Spleen (tissue), 11 donors: ENCODE data around the gene C11orf65. TPM values are rescaled to one million over a fixed set of nuclear protein-coding genes. Genes with fewer than 3 reads are reported as not detected.

Source experiments
- DNase-seq: peaks from one replicate; pipeline ENCODE4 v3.0.0-alpha.2; 2020
- H3K27ac ChIP-seq, 8 donors: fragments of 200-600 bp; sonication (generic) in 7 of 8; 1 replicate in 4 of 8; 2 replicates in 4 of 8; pipeline versions ENCODE4 v1.5.0 to v1.8.0; 2016 to 2021; ENCODE audit warnings: inconsistent platforms in 4 of 8, mild to moderate bottlenecking in 4 of 8, moderate library complexity in 1 of 8
- H3K27me3 ChIP-seq, 7 donors: fragments of 200-600 bp; sonication (generic) in 6 of 7; replicated peaks in 1 of 7; 1 replicate in 4 of 7; 2 replicates in 3 of 7; pipeline versions ENCODE4 v1.5.0 to v1.8.0; 2016 to 2021; ENCODE audit warnings: inconsistent platforms in 3 of 7, mild to moderate bottlenecking in 1 of 7
- H3K36me3 ChIP-seq, 6 donors: fragments of 200-600 bp; sonication (generic) in 5 of 6; 1 replicate in 4 of 6; 2 replicates in 2 of 6; pipeline versions ENCODE4 v1.5.0 to v1.8.0; 2016 to 2021; ENCODE audit warnings: inconsistent platforms in 2 of 6
- H3K4me1 ChIP-seq, 6 donors: fragments of 200-600 bp; sonication (generic) in 5 of 6; 1 replicate in 3 of 6; 2 replicates in 3 of 6; pipeline versions ENCODE4 v1.5.0 to v1.8.0; 2016 to 2021; ENCODE audit warnings: inconsistent platforms in 3 of 6
- H3K4me3 ChIP-seq, 8 donors: fragments of 200-600 bp; sonication (generic) in 7 of 8; 1 replicate in 4 of 8; 2 replicates in 4 of 8; pipeline versions ENCODE4 v1.5.0 to v1.8.0; 2016 to 2021; ENCODE audit warnings: inconsistent platforms in 4 of 8, mild to moderate bottlenecking in 4 of 8, moderate library complexity in 2 of 8
- H3K9me3 ChIP-seq, 8 donors: fragments of 200-600 bp; sonication (generic) in 7 of 8; 1 replicate in 4 of 8; 2 replicates in 4 of 8; pipeline versions ENCODE4 v1.5.0 to v1.8.0; 2016 to 2021; ENCODE audit warnings: inconsistent platforms in 4 of 8
- POLR2A ChIP-seq, 3 donors: fragments of 450-650 bp; IDR thresholded peaks; one replicate each; pipeline ENCODE4 v1.5.1; 2017; ENCODE audit warnings: antibody characterized with exemption in 3 of 3, mild to moderate bottlenecking in 1 of 3
- POLR2AphosphoS5 ChIP-seq, 3 donors: sonication (generic); formaldehyde crosslinking; IDR thresholded peaks; one replicate each; pipeline ENCODE4 v1.5.1; 2017; ENCODE audit warnings: antibody characterized with exemption in 3 of 3
- WGBS, 5 donors: extraction: QIAGEN DNeasy Blood & Tissue Kit in 3 of 5; methylation state at CpG; one replicate each; pipeline versions ENCODE4 v1.1.5 to v1.1.7; 2013 to 2018; 5-methylcytosine and 5-hydroxymethylcytosine counted together
- intact Hi-C: fragments of 100-400 bp; cut with DNase I; formaldehyde crosslinking; loops from one replicate; pipeline ENCODE4 v1.15.0; 2023; ENCODE audit warnings: low total_unique reads
- polyA plus RNA-seq, 3 donors: library from polyadenylated mRNA; stranded (reverse); fragments of 200-250 nt; gene quantifications; one replicate each; pipeline ENCODE4 v1.2.1, GENCODE V29; 2013
- total RNA-seq, 7 donors: library from RNA; depleted of rRNA in 3 of 7; stranded (reverse); fragments of >200 nt in 3 of 7; fragmentation: NEBNext Ultra II Directional in 4 of 7; extraction: Animal tissue kit (Norgen Biotek cat#: 25700) in 4 of 7; gene quantifications; one replicate each; pipeline versions ENCODE4 v1.1.0 to v1.2.1, GENCODE V29; 2016 to 2021
- TF ChIP-seq, protein P1 (sequence below), 11 experiments: fragments of 200-600 bp in 7 of 11; fragments of 450-650 bp in 4 of 11; sonication (generic) in 4 of 11; IDR thresholded peaks in 8 of 11; conservative IDR thresholded peaks in 3 of 11; 1 replicate in 7 of 11; 2 replicates in 4 of 11; pipeline versions ENCODE4 v1.4.0 to v1.8.0; 2016 to 2021; ENCODE audit warnings: antibody characterized with exemption in 11 of 11, inconsistent platforms in 4 of 11, mild to moderate bottlenecking in 1 of 11
- donor health status: healthy with polysubstance abuse.
- donor health status: DM: no; HTN: no; CAD: no; lungs with moderate emphysema.
- donor health status: DM: no; HTN: no; CAD: no.
- donor health status: Bipolar disorder and iron deficiency.
- donor health status: healthy.
- donor health status: DM: no; HTN: no; CAD: no.
- donor health status: DM: yes; HTN: yes; CAD: no.

The C11orf65 gene
- total and polyA plus RNA-seq, 10 donors = 0.22 to 1.0 (median 0.59) TPM; not detected in 1

DNA sequence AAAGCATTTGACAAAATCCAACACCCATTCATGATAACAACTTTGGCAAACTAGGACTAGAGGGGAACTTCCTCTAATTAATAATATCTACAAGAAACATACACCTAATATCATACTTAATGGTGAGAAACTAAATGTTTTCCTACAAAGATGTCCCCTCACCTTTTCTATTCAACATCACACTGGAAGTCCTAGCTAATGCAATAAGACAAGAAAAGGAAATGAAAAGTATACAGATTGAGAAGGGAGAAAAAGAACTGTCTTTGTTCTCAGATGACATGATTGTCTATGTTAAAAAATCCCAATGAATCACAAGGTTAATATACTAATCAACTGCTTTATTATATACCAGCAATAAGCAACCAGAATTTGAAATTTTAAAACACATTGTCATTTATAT is 52.4 kb downstream of the C11orf65 start:
- TF ChIP-seq, protein P1, sequence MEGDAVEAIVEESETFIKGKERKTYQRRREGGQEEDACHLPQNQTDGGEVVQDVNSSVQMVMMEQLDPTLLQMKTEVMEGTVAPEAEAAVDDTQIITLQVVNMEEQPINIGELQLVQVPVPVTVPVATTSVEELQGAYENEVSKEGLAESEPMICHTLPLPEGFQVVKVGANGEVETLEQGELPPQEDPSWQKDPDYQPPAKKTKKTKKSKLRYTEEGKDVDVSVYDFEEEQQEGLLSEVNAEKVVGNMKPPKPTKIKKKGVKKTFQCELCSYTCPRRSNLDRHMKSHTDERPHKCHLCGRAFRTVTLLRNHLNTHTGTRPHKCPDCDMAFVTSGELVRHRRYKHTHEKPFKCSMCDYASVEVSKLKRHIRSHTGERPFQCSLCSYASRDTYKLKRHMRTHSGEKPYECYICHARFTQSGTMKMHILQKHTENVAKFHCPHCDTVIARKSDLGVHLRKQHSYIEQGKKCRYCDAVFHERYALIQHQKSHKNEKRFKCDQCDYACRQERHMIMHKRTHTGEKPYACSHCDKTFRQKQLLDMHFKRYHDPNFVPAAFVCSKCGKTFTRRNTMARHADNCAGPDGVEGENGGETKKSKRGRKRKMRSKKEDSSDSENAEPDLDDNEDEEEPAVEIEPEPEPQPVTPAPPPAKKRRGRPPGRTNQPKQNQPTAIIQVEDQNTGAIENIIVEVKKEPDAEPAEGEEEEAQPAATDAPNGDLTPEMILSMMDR (IDR thresholded peaks at IDR 0.05 in 8 of 11, conservative IDR thresholded peaks at IDR 0.05 in 3 of 11) = no peak
- TF ChIP-seq POLR2AphosphoS5 (IDR thresholded peaks at IDR 0.05) = no peak
- TF ChIP-seq POLR2A (IDR thresholded peaks at IDR 0.05) = no peak
- Histone ChIP-seq H3K36me3 (no peaks in the 10 kb centered on the region), H3K4me3 (no peak overlapping the region), H3K4me1 (no peaks in the 10 kb centered on the region), H3K27ac (no peak overlapping the region), H3K27me3 (no peaks in the 10 kb centered on the region), H3K9me3 (peaks cover 0 to 20% (median 13%) of the 10 kb centered on the region in 8 donors)
- intact Hi-C loops = no loop called here
- no peak for DNase-seq

DNA sequence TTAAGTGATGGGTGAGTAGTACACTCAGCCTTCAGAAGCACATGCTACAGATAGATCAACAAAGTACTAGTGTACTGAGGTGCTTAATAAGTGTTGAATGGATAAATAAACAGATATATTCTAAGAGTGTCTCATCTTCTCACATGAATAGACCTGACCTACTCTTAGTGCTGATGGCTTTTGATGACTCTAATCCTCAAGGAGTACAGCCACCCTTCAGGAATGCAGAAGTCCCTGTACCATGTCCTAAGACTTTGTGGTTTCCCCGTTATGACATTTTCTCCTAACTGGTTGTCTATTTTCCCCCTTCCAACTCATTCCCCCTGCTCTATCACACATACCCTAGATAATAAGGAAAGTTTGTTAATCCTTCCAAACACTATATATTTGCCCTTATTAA is 61.6 kb downstream of the C11orf65 start:
- H3K9me3 ChIP-seq = no peaks in the 10 kb centered on the region
- H3K27me3 ChIP-seq = no peaks in the 10 kb centered on the region
- no peak for DNase-seq
- no peak overlapping the region for H3K4me3 ChIP-seq
- no peaks in the 10 kb centered on the region for H3K4me1 ChIP-seq
- no peak for TF ChIP-seq POLR2AphosphoS5 (IDR thresholded peaks at IDR 0.05)
- TF ChIP-seq, protein P1 (IDR thresholded peaks at IDR 0.05 in 8 of 11, conservative IDR thresholded peaks at IDR 0.05 in 3 of 11) = no peak
- TF ChIP-seq POLR2A (IDR thresholded peaks at IDR 0.05) = no peak
- no peaks in the 10 kb centered on the region for H3K36me3 ChIP-seq
- no peak overlapping the region for H3K27ac ChIP-seq
- 64 to 97% (median 82%) methylated on average over 1 of the region's 1 CpG for WGBS, 5 donors
- intact Hi-C loops = no loop called here

DNA sequence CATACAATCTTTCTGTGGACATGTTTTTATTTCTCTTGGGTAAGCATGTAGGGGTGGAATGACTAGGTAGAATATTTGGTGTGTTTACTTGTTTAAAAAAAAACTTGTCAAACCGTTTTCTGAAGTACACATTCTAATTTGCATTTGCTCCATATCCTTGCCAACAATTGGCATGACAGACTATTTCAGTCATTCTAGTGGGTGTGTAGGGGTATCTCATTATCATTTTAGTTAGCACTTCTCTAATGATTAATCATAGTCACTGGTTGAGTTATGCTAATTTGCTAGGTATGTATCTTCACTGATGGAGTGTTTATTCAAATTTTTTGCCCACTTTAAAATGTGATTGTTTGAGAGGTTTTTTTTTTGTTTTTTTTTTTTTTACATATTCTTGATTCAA is 64.3 kb downstream of the C11orf65 start:
- Histone ChIP-seq H3K36me3 (no peaks in the 10 kb centered on the region), H3K27ac (no peak overlapping the region), H3K4me1 (no peaks in the 10 kb centered on the region), H3K27me3 (no peaks in the 10 kb centered on the region), H3K9me3 (no peaks in the 10 kb centered on the region), H3K4me3 (no peak overlapping the region)
- intact Hi-C loops = no loop called here
- WGBS, 5 donors = 63 to 79% (median 71%) methylated on average over 1 of the region's 1 CpG
- no peak for TF ChIP-seq POLR2AphosphoS5 (IDR thresholded peaks at IDR 0.05)
- TF ChIP-seq, protein P1 (IDR thresholded peaks at IDR 0.05 in 8 of 11, conservative IDR thresholded peaks at IDR 0.05 in 3 of 11) = no peak
- TF ChIP-seq POLR2A (IDR thresholded peaks at IDR 0.05) = no peak
- DNase-seq = no peak

DNA sequence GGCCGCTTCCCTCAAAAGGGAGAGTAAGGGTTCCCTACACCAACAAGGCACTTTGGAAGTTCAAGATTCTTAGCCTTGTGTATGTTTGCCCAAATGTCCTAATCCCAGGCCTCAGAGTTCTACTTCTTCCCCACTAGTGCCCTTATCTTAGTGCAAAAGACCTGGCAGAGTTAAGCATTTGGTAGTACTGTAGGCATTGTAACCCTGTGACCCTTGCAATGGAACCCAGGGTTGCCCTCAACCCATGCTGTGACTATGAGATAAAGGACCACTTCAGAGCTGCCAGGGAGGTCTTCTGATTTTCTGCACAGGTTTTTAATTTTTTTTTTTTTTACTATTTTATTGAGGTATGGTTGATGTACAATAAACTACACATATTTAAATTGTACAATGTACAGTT is 65.1 kb downstream of the C11orf65 start:
- DNase-seq = no peak

More for the DNA sequence above, 65.1 kb downstream of the C11orf65 start:
- no peaks in the 10 kb centered on the region for H3K4me1 ChIP-seq
- intact Hi-C loops = no loop called here
- H3K27ac ChIP-seq = no peak overlapping the region
- H3K36me3 ChIP-seq = no peaks in the 10 kb centered on the region
- WGBS, 5 donors = 88 to 100% (median 94%) methylated on average over 1 of the region's 1 CpG
- H3K27me3 ChIP-seq = no peaks in the 10 kb centered on the region
- no peak overlapping the region for H3K4me3 ChIP-seq
- TF ChIP-seq POLR2AphosphoS5 (IDR thresholded peaks at IDR 0.05) (no peak), POLR2A (IDR thresholded peaks at IDR 0.05) (no peak)
- TF ChIP-seq, protein P1 (IDR thresholded peaks at IDR 0.05 in 8 of 11, conservative IDR thresholded peaks at IDR 0.05 in 3 of 11) = no peak
- H3K9me3 ChIP-seq = no peaks in the 10 kb centered on the region
